Measurements from ENCODE around the gene ANXA3.

DNA sequence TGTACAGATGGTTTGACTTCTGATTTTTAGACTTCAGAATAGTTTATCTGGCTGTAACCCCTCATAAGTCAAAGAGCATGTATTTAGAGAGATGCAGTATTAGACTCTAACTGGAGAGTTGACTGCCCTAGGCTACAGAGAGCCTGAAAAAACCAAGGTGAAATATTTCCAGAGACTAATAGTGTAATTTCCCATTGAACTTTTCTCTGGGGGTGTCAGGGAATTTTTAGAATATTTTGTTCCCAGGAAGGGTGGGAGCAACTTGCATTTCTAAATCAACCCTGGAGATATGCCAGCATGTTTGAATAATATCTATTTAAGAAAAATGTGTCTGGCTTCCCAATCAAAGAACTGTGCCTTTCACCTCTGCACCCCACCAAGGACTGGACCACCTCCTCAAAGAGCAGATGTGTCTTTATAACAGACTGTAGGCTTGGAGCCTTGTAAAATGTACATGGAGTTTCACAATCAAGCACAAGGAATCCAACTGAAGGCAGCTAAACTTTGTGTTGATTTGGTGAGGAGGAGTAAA is 2.0 kb downstream of the ANXA3 start:
- TF ChIP-seq, protein P1, sequence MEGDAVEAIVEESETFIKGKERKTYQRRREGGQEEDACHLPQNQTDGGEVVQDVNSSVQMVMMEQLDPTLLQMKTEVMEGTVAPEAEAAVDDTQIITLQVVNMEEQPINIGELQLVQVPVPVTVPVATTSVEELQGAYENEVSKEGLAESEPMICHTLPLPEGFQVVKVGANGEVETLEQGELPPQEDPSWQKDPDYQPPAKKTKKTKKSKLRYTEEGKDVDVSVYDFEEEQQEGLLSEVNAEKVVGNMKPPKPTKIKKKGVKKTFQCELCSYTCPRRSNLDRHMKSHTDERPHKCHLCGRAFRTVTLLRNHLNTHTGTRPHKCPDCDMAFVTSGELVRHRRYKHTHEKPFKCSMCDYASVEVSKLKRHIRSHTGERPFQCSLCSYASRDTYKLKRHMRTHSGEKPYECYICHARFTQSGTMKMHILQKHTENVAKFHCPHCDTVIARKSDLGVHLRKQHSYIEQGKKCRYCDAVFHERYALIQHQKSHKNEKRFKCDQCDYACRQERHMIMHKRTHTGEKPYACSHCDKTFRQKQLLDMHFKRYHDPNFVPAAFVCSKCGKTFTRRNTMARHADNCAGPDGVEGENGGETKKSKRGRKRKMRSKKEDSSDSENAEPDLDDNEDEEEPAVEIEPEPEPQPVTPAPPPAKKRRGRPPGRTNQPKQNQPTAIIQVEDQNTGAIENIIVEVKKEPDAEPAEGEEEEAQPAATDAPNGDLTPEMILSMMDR (IDR thresholded peaks at IDR 0.05), result no peak
- TF ChIP-seq POLR2A (IDR thresholded peaks at IDR 0.05), result no peak

Measured in ovary (tissue), 3 donors.